22Rv1 (cell line): ENCODE results near the gene SLC15A4.

Experiments used
- CTCF ChIP-seq: fragments of 450-650 bp; IDR thresholded peaks from 2 replicates; pipeline ENCODE4 v1.5.1; 2017; ENCODE audit warnings: mild to moderate bottlenecking
- ZFX ChIP-seq: fragments of 450-650 bp; IDR thresholded peaks from 2 replicates; pipeline ENCODE4 v1.6.1; 2017; ENCODE audit warnings: antibody characterized with exemption, borderline replicate concordance

GRCh38 chr12:128823916-128824839 is at the start of gene SLC15A4:
- no peak for TF ChIP-seq CTCF
- no peak for TF ChIP-seq ZFX
